HG02943 (cell line): Measurements from ENCODE around the gene NAA20.
"Not testable (repeated sequence)": the region's sequence is repeated elsewhere in the genome, so short reads cannot be mapped to it uniquely, and the experiment has no call there.

Experiments used
- ATAC-seq: cut with Tn5 transposase; IDR thresholded peaks from one replicate; pipeline ENCODE4 v1.9.1; 2021; ENCODE audit warnings: mild to moderate bottlenecking, low read depth, moderate library complexity; ENCODE audit not compliant: unreplicated experiment

Gene NAA20

DNA sequence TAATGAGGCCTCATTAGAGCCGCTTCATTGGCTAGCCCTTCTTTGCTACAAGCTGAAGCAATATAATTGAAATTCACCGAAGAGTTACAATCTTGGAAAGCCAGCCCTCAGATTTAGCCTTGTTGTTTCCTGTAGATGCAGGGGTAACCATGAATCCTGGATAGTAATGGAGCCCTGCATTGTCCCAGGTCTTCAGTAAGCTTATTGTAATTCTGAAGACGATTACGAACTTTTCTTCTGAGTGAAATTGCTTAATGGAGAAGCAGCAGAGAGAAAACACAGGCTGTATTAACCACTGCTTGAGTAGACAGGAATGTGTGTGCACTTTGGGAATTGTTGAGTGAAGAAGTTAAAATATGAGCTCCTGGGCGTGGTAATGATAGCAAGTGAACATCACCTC is 26.3 kb upstream of the NAA20 start:
- no peak for ATAC-seq

DNA sequence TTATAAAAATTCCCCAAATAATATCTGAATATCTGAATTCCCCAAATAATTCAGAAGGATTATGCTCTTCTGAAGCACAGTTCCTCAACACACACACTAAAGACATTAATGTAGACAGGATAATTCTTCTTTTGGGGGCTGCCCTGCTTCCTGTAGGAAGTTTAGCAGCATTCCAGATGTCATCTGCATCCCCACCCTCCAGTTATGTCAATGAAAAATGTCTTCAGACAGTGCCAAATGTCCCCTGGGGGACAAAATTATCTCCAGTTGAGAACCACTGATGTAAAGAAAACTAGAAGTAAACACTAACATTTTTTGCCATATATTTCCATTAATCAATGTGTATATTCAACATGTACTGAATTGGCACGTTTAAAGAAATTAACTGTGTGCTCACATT is 25.9 kb upstream of the NAA20 start:
- no peak for ATAC-seq

DNA sequence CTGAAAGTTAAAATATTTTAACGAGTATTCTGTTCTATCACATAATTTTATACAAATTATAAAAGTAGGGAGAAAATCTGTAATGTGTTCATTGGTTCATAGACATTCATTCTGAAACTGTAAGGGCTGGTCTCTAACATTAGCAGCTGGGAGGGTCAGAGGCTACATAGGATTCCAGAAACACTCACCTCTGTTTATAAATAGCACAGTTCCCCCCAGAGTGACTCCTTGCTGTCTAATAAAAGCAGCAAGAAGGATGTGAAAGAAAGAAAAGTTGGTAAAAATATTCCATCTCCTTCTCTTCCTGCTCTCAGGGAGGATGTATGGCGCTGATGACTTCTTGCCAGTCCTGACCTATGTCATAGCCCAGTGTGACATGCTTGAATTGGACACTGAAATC is 25.3 kb upstream of the NAA20 start:
- ATAC-seq, result no peak

DNA sequence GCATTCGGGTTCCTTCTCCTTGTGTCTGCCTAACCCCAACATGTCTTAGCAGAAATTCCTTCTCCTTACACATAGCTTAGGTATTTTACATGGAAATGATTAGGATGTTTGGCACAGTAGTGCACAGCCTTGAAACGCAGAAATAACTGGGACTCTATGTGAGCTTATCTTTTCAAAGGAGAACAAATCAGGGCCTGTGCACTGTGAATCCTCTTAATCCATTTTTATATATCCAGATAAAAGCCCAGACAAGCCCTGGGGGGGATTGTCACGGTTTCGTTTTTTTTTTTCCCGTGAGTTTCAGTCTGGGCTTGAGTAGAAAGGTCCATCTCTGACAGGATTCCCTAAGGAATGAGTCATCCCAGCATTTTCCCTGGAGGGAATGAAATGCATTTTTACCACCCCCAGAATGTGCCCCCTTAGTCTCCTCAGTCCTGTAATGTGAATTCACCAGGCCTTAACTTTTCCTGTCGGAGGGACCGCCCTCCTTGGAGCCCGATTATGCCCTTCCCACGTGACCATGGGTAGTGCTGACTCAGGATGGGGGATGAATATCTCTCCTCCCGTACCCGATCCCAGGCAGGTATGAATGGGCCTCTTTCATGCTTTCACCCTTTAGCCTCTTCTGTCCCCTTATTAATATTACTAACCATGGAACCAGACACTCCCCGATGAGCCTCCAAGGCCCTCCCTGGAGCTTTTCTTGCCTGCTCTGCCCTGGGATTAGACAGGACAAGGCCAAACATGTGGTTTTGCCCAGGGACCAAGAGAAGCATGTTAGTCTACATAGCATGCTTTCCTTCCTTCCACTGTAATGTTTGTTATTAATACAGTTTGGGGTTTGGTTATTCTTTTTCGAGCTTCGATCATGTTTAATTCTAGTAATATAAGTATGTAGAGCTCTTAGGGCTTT is 23.9 kb upstream of the NAA20 start:
- ATAC-seq, result no peak

DNA sequence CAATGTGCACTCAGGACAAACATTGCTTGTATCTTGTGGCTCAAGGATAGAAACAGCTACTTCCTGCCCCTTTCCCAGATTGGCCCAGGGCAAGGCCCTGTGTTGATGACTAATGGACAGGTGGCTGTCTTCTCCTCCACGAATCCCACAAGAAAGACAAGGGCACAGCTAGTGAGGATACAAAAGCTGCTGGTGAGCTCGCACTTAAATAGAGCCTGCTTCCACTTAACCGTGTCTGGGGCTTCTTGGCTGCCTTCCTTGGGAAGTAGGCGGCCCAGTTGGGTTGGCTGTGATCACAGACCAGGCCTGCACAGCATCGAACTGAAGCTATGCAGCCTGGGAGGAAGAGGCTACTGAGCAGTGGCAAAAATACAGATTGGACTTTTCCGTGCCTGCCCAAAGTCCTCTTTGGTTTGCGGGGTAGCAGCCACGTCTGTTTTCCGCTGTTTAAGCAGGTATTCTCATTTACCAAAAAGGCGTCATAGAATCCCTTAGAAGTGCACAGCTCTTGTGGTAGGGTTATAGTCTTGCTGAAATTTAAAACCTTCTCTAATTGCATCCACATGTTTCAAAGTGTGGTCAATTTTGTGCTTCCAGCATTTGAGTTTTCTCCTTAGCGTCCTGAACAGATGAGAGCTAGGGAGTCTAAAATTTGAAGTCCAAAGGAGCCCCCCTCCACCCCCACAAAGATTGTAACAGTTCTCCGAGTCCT is 23.0 kb upstream of the NAA20 start:
- no peak for ATAC-seq

DNA sequence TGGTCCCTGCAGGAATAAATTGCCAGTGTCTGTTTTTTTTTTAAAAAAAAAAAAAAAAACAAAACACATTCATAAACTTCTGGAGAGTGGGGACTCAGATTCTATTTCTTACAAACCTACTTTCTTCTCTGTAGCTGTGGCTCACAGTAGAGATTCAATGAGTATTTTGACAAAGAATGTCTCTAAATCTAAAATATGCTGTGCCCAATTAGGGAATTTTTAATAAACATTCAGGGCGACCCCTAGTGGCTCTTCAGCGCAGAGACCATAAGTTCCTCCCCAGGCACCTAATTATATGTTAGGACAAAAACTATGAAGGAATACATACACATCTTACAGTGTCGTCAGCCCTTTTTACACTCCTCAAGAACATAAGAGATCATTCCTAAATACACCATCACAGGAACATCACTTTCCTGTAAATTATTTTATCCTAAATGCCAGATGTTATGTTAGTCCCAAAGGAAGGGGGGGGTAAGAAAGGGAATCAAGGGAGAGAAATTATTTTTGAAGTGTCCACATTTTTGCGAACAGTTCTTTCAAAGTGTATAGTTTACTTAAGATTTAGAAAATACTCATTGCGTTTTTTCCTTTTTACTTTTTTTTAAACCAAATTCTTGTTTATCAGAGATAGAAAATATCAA is 21.8 kb upstream of the NAA20 start:
- no peak for ATAC-seq

DNA sequence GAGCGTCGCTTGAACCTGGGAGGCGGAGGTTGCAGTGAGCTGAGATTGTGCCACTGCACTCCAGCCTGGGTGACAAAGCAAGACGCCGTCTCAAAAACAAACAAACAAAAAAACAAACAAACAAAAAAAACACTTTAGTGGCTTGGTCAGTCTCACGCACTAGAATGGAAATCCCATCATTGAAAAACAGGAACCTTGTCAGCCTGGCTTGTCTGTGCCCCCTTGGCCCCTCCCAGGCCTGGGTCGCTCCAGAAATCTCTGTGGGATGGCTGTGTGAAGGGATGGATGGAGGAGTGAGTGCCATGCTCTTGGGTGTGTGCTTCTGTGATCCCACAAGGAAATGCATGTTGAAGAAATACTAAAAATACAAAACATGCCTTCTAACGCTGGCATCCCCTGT is 20.9 kb upstream of the NAA20 start:
- no peak for ATAC-seq

DNA sequence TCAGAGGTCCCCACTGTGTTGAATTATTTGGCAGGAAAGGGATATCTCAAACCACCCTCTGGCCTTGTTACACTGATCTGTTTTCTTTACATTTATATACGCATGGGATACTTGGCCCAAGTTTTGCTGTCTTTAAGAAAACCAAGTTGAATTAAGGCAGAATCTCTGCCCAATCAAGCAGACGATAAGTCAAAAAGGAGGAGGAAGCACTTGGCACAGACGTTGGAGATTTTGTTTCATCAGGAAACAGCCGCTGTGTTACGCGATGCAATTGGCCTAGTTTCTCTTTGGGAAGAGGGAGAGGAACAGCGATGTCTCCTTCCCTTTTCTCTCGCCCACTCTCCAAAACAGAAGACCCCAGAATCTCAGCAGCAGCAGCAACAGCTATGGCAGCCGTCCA is 20.2 kb upstream of the NAA20 start:
- no peak for ATAC-seq

DNA sequence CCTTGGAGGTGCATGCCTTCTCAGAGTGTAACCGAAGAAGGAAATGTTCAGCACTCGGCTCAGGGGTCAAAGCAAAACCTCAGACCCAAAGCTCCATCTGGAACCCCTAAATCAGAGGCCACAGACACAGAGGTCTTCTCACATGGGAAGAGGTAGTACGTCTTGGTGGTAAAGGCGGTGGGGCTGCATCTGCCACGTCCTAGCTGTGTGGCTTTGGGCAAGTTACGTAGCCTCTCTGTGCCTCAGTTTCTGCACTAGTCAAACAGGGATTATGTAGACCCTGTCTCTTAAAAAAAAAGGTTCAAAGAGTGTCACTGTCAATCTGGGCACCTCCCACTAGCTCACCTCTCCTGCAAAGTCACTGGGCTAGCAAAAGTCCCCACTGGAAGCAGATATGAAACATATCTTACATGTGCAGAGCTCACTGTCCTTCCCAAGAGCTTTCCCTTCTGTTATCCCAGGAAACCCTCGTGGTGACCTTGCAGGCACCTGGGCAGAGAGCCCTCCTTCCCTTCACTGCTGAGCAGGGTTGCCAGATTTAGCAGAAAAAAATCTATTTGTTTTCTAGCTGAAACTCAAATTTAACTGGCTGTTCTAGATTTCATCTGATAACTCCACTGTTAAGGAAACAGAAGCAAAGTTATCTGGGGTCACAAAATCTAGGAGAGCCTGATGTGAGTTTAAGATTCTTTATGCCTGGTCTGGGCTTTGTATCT is 18.0 kb upstream of the NAA20 start:
- ATAC-seq, result no peak

DNA sequence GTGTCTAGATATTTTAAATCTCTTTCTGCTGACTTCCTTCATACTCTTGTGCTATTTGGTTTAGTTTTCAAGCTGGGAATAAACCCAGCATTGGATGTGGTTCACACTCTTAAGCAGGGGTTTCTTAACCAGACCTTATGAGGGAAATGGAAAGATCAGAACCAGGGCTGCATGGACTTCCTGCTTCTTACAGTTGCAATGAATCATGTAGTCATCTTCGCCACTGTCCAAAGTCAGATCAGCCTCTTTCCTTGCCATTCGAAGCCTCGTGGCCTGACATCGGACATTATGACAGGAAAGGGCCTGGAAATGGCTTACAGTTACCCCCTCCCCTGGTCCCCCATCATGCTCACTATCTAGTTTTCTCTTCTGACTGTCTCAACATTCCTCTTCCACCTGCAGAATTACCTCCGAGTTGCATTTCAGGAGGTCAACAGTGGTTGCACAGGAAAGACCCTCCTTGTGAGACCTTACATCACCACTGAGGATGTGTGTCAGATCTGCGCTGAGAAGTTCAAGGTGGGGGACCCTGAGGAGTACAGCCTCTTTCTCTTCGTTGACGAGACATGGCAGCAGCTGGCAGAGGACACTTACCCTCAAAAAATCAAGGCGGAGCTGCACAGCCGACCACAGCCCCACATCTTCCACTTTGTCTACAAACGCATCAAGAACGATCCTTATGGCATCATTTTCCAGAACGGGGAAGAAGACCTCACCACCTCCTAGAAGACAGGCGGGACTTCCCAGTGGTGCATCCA is 16.8 kb upstream of the NAA20 start:
- no peak for ATAC-seq

DNA sequence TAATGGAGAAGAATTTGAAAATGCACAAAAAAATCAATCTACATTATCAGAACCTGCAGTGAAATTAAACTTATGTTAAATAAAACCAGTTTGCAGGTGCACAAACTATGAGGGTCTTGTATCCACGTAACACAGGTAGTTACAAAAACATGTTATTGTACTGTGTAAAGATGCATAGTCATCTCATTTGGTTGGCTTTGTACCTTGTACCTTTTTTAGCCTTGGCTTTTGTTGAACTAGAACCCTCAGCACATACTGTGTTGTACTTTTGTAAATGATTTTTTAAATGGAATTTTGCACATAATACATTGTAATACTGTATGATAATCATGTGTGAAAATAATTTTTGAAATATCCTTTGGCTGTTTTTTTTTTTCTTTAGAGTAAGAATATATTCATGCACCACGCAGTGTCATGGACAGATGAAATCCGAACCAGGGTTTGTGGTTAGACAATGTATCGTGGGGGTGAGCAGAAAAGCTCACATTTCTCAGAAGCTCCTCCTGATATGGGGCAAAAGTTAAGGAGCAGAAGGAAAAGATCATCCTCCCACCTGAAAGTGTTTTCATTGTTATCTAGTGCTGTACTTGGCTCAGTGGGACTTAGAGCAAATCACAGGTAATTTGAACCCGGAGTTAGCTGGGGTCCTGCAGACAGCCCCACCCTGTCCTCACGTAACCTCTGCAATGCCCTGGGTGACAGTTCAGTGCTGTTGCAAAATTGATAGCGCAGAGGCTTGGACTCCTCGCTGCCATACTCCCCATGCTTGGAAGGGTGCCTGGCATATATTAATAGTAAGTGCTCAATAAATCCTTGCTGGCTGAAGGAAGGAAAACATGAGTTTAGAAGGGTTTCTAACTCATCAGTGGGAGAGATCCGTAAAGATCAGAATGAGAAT is 14.8 kb upstream of the NAA20 start:
- no peak for ATAC-seq

DNA sequence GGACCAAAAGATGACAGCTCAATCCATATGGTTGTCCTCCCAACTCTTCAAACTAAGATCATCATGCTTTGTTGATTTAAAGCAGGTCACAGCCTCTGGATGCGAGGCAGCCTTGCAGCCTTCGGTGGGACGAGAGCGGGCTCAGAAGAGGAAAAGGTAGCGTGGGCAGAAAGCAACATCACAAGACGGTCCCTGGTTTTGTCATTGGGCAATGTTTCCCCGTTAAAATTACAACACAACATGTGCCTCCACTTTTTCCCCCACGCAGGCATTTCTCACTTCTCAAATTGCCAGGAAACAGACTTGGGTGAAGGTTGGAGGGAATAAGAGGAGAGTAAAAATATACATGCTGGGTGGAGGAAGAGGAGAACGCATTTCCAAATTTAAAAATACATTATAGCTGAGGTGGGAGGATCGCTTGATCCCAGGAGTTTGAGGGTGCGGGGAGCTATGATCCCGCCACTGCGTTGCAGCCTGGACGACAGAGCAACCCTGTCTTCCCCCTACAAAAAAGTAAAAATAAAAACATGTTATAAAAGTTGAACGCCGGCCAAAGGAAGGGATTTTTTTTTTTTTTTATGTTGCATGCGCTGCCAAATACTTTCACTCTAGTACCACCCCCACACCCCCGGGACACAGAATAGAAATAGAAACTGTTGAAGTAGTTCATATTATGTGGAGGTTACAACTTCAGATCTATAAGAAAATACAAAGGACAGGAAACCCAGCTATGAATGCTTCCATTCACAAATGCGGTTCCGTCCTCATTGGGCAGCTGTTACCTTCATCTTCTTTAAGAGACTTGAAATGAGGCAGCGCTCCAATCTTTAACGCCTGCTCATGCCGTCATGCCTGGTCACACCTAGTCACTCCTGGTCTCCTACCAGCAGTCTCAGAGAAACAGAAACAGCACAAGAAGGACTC is 13.9 kb upstream of the NAA20 start:
- ATAC-seq, result no peak

DNA sequence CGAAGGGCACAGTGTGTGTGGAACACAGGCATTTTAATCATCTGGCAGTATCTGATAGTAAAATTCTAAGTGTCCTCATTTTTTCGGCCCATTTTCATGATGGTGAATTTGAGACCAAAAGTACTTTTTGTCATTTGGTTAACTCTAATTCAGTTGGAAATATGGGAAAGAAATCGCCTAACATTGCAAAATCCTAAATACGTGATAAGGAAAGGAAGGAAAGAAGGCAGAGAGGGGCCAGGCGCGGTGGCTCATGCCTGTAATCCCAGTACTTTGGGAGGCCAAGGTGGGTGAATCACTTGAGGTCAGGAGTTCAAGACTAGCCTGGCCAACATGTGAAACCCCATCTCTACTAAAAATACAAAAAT is 13.2 kb upstream of the NAA20 start:
- not testable (repeated sequence) for ATAC-seq

DNA sequence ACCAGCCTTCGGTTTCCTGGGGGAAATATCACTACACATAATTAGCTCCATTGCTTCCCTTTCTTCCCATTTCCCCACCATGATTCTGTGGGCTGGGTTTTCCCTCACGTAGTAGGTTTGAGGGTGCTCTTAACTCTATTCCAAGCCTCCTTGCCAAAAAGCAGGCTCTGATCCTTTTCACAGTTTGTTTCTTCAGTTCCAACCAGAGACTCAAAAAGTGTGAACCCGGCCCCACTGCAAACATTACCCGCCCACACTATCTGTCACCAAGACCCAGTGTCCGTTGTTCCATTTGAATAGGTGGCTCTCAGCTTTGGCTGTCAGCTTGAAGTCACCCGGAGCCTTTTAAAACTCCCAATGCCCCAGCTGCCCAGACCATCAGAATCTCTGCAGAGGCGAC is 11.8 kb upstream of the NAA20 start:
- no peak for ATAC-seq

DNA sequence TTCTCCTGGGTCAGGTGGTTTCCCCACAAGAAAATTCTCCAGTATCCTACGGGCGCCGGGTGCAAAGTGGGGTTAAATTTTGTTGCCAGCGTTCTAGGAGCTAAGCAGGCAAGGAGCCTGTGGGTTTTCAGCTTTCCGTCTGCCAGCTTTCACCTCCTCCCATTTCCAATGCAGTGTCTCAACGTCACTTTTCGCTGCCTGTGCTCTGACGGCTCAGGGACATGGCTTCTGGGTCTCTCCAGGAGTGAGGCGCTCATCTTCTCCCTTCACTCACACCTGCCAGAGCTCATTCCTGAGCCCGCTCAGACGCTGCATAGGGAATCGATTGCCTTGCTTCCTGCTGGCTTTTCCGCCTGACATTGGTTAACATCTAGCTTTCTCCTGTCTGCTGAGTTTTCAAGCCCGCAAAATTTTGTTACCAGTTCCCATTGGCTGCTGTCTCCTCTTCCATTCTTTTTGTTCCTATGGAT is 7.3 kb upstream of the NAA20 start:
- no peak for ATAC-seq

DNA sequence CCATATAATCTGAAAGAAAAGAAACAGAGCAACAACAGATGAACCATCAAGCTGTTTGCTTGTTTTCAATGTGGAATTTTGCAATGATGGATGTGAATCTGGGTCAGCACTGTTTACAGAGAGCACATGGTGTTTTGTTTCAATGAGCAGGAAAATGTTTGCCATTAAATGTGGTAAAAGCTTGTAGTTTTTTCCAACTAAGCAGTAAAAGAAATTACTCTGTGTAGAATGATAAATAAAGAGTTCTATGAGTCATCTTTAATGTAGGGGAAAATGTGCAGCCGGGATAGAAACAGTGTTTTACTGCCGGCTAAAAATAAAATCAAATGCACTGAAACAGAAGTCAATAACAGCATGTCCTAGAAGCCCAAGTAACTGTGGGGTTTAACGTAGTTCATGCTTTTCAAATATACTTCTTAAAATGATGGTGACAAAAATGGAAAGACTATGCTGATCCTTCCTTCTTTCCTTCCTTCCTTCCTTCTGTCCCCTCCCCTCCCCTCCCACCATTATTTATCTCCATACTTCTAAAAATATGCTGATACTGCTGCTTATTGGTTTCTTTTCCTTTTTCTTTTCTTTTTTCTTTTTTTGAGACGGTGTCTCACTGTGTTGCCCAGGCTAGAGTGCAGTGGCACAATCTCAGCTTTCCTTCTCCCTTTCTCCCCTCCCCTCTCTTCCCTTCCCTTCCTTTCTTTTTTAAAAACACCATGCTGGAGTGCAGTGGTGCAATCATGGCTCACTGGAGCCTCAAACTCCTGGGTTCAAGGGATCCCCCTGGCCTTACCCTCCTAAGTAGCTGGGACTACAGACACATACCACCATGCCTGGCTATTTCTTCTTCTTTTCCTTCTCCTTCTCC is 6.3 kb upstream of the NAA20 start:
- ATAC-seq, result no peak

DNA sequence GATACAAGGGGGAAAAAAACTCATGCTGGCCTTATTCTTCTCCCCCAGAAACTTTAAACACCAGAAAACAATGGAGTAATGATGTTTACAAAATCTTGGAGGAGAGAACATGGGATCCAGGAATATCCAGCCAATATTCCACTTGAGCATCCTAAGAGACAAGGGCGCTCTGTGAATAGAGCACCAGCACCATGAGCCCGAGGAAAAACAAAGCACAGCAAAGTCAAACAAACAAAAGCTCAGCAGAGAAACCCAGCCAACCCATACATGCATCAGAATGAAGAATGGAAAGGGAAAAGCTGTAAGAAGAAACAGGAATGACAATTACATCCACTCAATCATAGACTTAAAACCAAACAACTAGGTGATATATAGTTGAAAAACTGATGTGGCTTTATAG is 4.6 kb upstream of the NAA20 start:
- no peak for ATAC-seq
